ENCODE data around the gene SIPA1L3. TPM values are rescaled to one million over a fixed set of nuclear protein-coding genes. Genes with fewer than 3 reads are reported as not detected.

Gene SIPA1L3
- polyA plus RNA-seq, 1 of the 3 experiments (the other 2 are of a cell fraction), result 11.6 TPM

DNA sequence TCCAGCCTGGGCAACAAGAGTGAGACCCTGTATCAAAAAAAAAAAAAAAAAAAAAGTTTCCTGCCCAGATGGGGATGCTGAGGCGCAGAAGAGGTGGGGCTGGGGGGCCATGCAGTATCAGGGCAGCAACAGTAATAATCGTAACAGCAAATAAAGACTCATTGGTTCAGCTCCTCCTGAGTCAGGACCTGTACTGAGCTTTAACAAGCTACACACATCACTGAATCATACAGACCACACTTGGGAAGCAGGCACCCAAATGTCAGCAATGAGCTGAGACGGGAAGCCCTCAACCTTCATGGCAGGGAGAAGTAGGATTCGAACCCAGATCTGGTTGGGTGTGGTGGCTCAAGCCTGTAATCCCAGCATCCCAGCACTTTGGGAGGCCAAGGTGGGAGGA lies 327.6 kb downstream of the SIPA1L3 start:
- H3K4me1 ChIP-seq (ENCODE audit: control insufficient read depth in 1 of 2, insufficient read depth in 2 of 2, low read depth in 1 of 2, low read length in 1 of 2), result no peaks in the 10 kb centered on the region; a peak in 1 of 4 replicates
- CTCF ChIA-PET, result interaction anchor here (0.6 to 5.5 kb wide), 24 partner anchors 9 to 336 kb away, joined by 3 to 42 read pairs (median 4); partner anchors contain the start of genes CATSPERG, KCNK6 and PSMD8
- no peak overlapping the region for H3K4me2 ChIP-seq
- H4K20me1 ChIP-seq (ENCODE audit: insufficient read depth), result no peaks in the 10 kb centered on the region
- no peak overlapping the region for H3K27ac ChIP-seq (ENCODE audit: low read depth in 2 of 2, low read length in 1 of 2)
- H2AFZ ChIP-seq (ENCODE audit: low read depth), result no peak overlapping the region
- H3K79me2 ChIP-seq (ENCODE audit: insufficient read depth), result no peaks in the 10 kb centered on the region
- no peak for DNase-seq
- H3K9me2 ChIP-seq, result no peaks in the 10 kb centered on the region
- H3K4me3 ChIP-seq (ENCODE audit: low read depth in 2 of 2, low read length in 1 of 2), result no peak overlapping the region
- TF ChIP-seq ELF1 (IDR thresholded peaks at IDR 0.05) (no peak), RFX5 (IDR thresholded peaks at IDR 0.05; ENCODE audit: low read length) (no peak), NFIC (IDR thresholded peaks at IDR 0.05; ENCODE audit: borderline replicate concordance) (no peak), EP300 (IDR thresholded peaks at IDR 0.05; ENCODE audit: borderline replicate concordance in 1 of 2, low read depth in 1 of 2, low read length in 1 of 2) (no peak), TEAD4 (IDR thresholded peaks at IDR 0.05; ENCODE audit: borderline replicate concordance, insufficient read depth) (no peak), FOXM1 (IDR thresholded peaks at IDR 0.05; ENCODE audit: low read depth) (no peak), JUND (IDR thresholded peaks at IDR 0.05) (no peak), MEF2A (IDR thresholded peaks at IDR 0.05; ENCODE audit: borderline replicate concordance, low read depth) (no peak), CHD2 (IDR thresholded peaks at IDR 0.05; ENCODE audit: low read length, partially characterized antibody) (no peak), FOXJ3 (CRISPR knock-in tag; IDR thresholded peaks at IDR 0.05) (no peak), MXI1 (IDR thresholded peaks at IDR 0.05; ENCODE audit: low read depth, low read length) (no peak), TCF12 (IDR thresholded peaks at IDR 0.05) (no peak), SMC3 (IDR thresholded peaks at IDR 0.05; ENCODE audit: low read depth, low read length) (no peak), RAD21 (IDR thresholded peaks at IDR 0.05; ENCODE audit: low read length) (no peak)
- TF ChIP-seq, protein P1, sequence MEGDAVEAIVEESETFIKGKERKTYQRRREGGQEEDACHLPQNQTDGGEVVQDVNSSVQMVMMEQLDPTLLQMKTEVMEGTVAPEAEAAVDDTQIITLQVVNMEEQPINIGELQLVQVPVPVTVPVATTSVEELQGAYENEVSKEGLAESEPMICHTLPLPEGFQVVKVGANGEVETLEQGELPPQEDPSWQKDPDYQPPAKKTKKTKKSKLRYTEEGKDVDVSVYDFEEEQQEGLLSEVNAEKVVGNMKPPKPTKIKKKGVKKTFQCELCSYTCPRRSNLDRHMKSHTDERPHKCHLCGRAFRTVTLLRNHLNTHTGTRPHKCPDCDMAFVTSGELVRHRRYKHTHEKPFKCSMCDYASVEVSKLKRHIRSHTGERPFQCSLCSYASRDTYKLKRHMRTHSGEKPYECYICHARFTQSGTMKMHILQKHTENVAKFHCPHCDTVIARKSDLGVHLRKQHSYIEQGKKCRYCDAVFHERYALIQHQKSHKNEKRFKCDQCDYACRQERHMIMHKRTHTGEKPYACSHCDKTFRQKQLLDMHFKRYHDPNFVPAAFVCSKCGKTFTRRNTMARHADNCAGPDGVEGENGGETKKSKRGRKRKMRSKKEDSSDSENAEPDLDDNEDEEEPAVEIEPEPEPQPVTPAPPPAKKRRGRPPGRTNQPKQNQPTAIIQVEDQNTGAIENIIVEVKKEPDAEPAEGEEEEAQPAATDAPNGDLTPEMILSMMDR (IDR thresholded peaks at IDR 0.05), result no peak
- TF ChIP-seq, protein P2, sequence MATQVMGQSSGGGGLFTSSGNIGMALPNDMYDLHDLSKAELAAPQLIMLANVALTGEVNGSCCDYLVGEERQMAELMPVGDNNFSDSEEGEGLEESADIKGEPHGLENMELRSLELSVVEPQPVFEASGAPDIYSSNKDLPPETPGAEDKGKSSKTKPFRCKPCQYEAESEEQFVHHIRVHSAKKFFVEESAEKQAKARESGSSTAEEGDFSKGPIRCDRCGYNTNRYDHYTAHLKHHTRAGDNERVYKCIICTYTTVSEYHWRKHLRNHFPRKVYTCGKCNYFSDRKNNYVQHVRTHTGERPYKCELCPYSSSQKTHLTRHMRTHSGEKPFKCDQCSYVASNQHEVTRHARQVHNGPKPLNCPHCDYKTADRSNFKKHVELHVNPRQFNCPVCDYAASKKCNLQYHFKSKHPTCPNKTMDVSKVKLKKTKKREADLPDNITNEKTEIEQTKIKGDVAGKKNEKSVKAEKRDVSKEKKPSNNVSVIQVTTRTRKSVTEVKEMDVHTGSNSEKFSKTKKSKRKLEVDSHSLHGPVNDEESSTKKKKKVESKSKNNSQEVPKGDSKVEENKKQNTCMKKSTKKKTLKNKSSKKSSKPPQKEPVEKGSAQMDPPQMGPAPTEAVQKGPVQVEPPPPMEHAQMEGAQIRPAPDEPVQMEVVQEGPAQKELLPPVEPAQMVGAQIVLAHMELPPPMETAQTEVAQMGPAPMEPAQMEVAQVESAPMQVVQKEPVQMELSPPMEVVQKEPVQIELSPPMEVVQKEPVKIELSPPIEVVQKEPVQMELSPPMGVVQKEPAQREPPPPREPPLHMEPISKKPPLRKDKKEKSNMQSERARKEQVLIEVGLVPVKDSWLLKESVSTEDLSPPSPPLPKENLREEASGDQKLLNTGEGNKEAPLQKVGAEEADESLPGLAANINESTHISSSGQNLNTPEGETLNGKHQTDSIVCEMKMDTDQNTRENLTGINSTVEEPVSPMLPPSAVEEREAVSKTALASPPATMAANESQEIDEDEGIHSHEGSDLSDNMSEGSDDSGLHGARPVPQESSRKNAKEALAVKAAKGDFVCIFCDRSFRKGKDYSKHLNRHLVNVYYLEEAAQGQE (IDR thresholded peaks at IDR 0.05; ENCODE audit: low read depth, low read length), result no peak
- TF ChIP-seq, protein P3, sequence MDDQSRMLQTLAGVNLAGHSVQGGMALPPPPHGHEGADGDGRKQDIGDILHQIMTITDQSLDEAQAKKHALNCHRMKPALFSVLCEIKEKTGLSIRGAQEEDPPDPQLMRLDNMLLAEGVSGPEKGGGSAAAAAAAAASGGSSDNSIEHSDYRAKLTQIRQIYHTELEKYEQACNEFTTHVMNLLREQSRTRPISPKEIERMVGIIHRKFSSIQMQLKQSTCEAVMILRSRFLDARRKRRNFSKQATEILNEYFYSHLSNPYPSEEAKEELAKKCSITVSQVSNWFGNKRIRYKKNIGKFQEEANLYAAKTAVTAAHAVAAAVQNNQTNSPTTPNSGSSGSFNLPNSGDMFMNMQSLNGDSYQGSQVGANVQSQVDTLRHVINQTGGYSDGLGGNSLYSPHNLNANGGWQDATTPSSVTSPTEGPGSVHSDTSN (IDR thresholded peaks at IDR 0.05), result no peak
- TF ChIP-seq, protein P4, sequence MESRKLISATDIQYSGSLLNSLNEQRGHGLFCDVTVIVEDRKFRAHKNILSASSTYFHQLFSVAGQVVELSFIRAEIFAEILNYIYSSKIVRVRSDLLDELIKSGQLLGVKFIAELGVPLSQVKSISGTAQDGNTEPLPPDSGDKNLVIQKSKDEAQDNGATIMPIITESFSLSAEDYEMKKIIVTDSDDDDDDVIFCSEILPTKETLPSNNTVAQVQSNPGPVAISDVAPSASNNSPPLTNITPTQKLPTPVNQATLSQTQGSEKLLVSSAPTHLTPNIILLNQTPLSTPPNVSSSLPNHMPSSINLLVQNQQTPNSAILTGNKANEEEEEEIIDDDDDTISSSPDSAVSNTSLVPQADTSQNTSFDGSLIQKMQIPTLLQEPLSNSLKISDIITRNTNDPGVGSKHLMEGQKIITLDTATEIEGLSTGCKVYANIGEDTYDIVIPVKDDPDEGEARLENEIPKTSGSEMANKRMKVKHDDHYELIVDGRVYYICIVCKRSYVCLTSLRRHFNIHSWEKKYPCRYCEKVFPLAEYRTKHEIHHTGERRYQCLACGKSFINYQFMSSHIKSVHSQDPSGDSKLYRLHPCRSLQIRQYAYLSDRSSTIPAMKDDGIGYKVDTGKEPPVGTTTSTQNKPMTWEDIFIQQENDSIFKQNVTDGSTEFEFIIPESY (IDR thresholded peaks at IDR 0.05; ENCODE audit: borderline replicate concordance, low read depth), result no peak
- no peaks in the 10 kb centered on the region for H3K36me3 ChIP-seq (replicated peaks in 1 of 2; ENCODE audit: control insufficient read depth in 1 of 2, insufficient read depth in 2 of 2, low read length in 1 of 2)
- 94% methylated on average over 4 of the region's 4 CpGs for WGBS (ENCODE audit: low lambda C conversion rate)
- H3K9me3 ChIP-seq, result no peaks in the 10 kb centered on the region
- no peaks in the 10 kb centered on the region for H3K27me3 ChIP-seq (ENCODE audit: insufficient read depth)
- POLR2A ChIA-PET, result no interaction called here
- H3F3A ChIP-seq (replicated peaks; ENCODE audit: insufficient read depth), result no peaks in the 10 kb centered on the region
- H3K9ac ChIP-seq, result no peak overlapping the region

All from SK-N-SH (cell line).